Neural cell (in vitro differentiated cells): ENCODE measurements around the gene NAA20.

Experiments used
- CTCF ChIP-seq: fragments of 450-650 bp; IDR thresholded peaks from 2 replicates; pipeline ENCODE4 v1.5.1; 2014; ENCODE audit warnings: antibody characterized with exemption, mild to moderate bottlenecking, moderate library complexity; ENCODE audit not compliant: poor library complexity, severe bottlenecking
- EP300 ChIP-seq: fragments of 450-650 bp; conservative IDR thresholded peaks from 2 replicates; pipeline ENCODE4 v1.6.1; 2014; ENCODE audit warnings: antibody characterized with exemption, mild to moderate bottlenecking, moderate library complexity; ENCODE audit not compliant: poor library complexity, severe bottlenecking
- EZH2 ChIP-seq: fragments of 200-600, 300-800 bp; shearing (Covaris generic), sonication (generic); IDR thresholded peaks from 2 replicates; pipeline ENCODE4 v1.6.1; 2014; ENCODE audit warnings: antibody characterized with exemption, low read length, borderline replicate concordance, mild to moderate bottlenecking; ENCODE audit not compliant: insufficient read depth, poor library complexity, severe bottlenecking
- POLR2AphosphoS5 ChIP-seq: IDR thresholded peaks from 2 replicates; pipeline ENCODE4 v1.6.1; 2012
- RAD21 ChIP-seq: fragments of 450-650 bp; conservative IDR thresholded peaks from 2 replicates; pipeline ENCODE4 v1.6.1; 2014; ENCODE audit warnings: antibody characterized with exemption, mild to moderate bottlenecking, moderate library complexity
- TAF1 ChIP-seq: IDR thresholded peaks from 2 replicates; pipeline ENCODE4 v1.6.1; 2012; ENCODE audit warnings: low read depth

GRCh38 chr20:20021835-20022234 is 4.7 kb downstream of the NAA20 start:
- TF ChIP-seq CTCF (no peak), POLR2AphosphoS5 (no peak), RAD21 (no peak), EZH2 (no peak), TAF1 (no peak), EP300 (no peak)
